ENCODE data around the gene DOC2B.
A peak's percentile ranks its signal among the peaks of the same experiment; 100 is the strongest.

DOC2B gene

DNA sequence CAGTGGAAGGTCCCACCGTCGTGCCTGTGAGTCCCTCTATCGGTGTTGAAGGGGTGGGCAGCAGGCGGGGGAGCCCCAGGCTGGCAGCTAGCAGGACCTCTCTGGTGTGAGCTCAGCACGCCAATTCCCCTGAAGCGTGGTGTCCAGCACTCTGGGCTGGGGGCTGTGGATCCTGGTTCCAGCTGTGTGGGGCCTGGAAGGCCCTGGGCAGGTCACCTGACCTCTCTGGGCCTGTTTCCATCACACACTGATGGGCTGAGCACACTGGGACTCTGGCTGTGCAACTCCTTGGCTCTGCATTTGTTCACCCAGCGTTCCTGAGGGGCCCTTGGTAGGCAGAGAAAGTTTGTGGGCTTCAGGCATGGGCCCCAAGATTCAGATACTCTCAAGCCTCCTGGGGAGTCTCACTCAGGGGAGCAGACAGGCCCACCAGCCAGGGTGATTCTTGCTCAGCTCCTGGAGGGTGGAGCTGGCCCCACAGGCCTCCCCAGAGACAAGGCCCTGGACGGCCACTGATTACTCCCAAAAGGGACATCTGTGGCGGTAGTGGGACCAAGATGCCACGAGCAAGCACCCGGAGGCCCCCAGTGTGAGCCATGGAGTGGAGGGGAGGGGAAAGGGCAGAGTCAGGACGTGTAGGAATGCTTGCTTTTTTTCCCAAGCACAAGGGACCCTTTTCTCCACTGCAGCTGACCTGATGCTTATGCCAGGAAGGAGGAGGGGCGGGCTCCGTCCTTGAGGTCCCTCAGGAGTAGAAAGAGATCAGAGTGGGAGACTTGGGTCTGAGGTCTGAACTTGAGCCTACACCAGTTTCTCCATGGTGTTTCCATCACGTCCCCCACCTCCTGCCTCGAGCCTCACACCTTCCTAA lies 35.5 kb downstream of the DOC2B start:
- Histone ChIP-seq H3K4me1 (no peaks in the 10 kb centered on the region), H3K27me3 (ENCODE audit: control insufficient read depth, insufficient read depth, low read length) (no peaks in the 10 kb centered on the region), H3K4me3 (ENCODE audit: low read depth, low read length) (no peak overlapping the region), H3K36me3 (ENCODE audit: control insufficient read depth, insufficient read depth, low read length) (no peaks in the 10 kb centered on the region), H2AFZ (no peak overlapping the region), H3K27ac (no peak overlapping the region), H3K79me2 (no peaks in the 10 kb centered on the region), H3K9me3 (ENCODE audit: control insufficient read depth, low read length) (no peaks in the 10 kb centered on the region), H3K4me2 (ENCODE audit: low read length) (no peak overlapping the region), H3K9ac (no peak overlapping the region)
- TF ChIP-seq, protein P1, sequence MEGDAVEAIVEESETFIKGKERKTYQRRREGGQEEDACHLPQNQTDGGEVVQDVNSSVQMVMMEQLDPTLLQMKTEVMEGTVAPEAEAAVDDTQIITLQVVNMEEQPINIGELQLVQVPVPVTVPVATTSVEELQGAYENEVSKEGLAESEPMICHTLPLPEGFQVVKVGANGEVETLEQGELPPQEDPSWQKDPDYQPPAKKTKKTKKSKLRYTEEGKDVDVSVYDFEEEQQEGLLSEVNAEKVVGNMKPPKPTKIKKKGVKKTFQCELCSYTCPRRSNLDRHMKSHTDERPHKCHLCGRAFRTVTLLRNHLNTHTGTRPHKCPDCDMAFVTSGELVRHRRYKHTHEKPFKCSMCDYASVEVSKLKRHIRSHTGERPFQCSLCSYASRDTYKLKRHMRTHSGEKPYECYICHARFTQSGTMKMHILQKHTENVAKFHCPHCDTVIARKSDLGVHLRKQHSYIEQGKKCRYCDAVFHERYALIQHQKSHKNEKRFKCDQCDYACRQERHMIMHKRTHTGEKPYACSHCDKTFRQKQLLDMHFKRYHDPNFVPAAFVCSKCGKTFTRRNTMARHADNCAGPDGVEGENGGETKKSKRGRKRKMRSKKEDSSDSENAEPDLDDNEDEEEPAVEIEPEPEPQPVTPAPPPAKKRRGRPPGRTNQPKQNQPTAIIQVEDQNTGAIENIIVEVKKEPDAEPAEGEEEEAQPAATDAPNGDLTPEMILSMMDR (IDR thresholded peaks at IDR 0.05) = no peak

DNA sequence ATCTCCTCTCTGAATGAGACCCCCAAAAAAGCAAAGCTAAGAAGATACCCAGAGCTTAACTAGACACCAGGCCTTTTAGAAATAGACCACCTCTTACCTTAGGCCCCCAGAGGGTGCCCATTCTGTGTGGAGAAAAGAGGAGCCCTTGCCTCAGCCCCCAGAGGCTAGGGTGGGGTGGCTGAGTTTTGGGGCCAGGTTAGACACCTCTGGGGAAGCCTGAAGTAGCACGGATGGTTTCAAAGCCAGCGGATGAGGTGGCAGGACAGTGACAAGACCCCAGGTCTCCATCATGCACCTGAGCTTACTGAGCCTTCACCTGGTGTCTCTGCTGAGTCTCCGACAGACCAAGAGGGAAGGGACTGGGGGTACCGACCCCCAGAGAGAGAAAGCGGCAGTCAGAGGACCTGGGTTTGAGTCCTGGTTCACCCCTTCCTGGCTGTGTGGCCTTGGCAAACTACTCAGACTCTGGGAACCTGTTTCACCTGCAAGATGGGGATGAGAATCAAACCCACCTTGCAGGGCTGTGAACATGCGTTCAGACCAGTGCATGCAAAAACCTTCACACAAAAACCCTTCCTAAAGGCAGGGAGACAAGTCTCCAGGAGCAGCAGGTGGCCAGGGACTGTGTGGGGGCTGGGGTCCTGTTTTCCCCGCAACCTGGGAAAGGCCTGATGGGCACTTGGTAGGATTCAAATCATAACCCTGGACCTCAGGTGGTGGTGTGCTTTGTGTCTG lies 36.3 kb downstream of the DOC2B start:
- Histone ChIP-seq H3K36me3 (ENCODE audit: control insufficient read depth, insufficient read depth, low read length) (no peaks in the 10 kb centered on the region), H3K27ac (no peak overlapping the region), H3K9me3 (ENCODE audit: control insufficient read depth, low read length) (no peaks in the 10 kb centered on the region), H3K9ac (no peak overlapping the region), H3K4me3 (ENCODE audit: low read depth, low read length) (no peak overlapping the region), H2AFZ (no peak overlapping the region), H3K79me2 (no peaks in the 10 kb centered on the region), H3K27me3 (ENCODE audit: control insufficient read depth, insufficient read depth, low read length) (no peaks in the 10 kb centered on the region), H3K4me2 (ENCODE audit: low read length) (no peak overlapping the region), H3K4me1 (no peaks in the 10 kb centered on the region)
- TF ChIP-seq, protein P1 (IDR thresholded peaks at IDR 0.05) = no peak

DNA sequence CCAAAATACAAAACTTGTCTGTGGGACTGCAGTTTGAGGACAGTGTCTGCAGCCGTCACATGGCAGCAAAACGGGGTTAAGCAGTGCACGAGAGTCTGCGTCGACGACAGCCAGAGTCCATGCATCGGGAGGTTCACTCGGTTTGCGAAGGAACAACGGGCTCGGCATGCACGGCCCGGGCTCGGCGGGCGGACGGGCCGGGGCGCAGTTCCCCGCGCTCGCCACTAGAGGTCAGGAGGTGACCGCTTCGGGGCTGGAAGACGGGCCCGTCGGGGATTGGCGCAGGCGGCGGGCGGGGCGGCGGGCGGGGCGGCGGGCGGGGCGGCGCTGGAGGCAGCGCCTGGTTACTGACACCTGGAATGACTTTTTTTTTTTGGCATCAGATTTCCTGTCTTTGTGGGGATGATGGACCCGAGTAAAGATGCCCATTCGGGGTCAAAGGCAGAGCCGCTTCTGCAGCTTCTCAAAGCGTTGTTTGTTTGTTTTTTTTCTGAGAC lies 37.6 kb downstream of the DOC2B start:
- no peaks in the 10 kb centered on the region for H3K27me3 ChIP-seq (ENCODE audit: control insufficient read depth, insufficient read depth, low read length)
- H3K9ac ChIP-seq = no peak overlapping the region
- no peak overlapping the region for H3K4me3 ChIP-seq (ENCODE audit: low read depth, low read length)
- H3K36me3 ChIP-seq (ENCODE audit: control insufficient read depth, insufficient read depth, low read length) = no peaks in the 10 kb centered on the region
- no peaks in the 10 kb centered on the region for H3K9me3 ChIP-seq (ENCODE audit: control insufficient read depth, low read length)
- H3K4me2 ChIP-seq (ENCODE audit: low read length) = no peak overlapping the region
- TF ChIP-seq, protein P1 (IDR thresholded peaks at IDR 0.05) = peak; percentile 95
- H3K4me1 ChIP-seq = no peaks in the 10 kb centered on the region
- H3K79me2 ChIP-seq = no peaks in the 10 kb centered on the region
- H3K27ac ChIP-seq = no peak overlapping the region
- peak overlapping the region; percentile 36 for H2AFZ ChIP-seq

DNA sequence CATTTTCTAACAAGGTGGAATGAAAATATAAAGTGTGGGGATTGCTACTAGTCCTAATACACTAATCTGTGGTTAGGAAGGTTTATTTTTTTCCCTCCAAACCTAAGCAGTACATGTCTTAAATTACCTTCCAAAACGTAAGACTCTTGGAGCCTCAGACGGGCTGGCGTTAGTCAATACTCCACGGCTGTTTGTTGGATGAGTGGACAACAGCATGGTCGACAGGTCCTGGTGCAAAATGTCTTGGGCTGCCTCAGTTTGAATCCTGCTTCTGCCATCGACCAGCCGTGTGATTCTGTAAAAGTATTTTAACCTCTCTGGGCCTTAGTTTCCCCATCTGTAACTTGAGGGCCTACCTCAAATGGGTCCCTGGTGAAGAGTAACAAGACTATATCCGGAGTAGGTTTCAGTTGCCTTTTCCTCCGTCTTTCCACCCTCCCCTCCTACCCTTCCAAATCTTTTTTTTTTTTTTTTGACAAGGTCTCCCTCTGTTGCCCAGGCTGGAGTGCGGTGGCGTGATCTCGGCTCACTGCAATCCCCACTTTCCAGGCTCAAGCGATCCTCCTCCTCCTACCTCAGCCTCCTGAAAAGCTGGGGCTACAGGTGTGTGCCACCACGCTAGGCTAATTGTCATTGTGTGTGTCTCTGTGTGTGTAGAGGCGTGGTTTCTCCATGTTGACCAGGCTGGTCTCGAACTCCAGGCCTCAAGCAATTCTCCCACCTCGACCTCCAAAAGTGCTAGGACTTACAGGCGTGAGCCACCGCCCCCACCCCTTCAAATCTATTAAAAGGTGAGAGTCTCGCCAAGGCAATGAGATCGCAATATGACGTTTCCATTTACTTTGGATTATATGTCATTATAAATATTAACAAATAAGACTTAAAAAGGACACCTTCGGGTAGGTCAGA lies 38.3 kb downstream of the DOC2B start:
- Histone ChIP-seq H2AFZ (no peak overlapping the region), H3K4me1 (no peaks in the 10 kb centered on the region), H3K27me3 (ENCODE audit: control insufficient read depth, insufficient read depth, low read length) (no peaks in the 10 kb centered on the region), H3K36me3 (ENCODE audit: control insufficient read depth, insufficient read depth, low read length) (no peaks in the 10 kb centered on the region), H3K9ac (no peak overlapping the region), H3K79me2 (no peaks in the 10 kb centered on the region), H3K27ac (no peak overlapping the region), H3K4me3 (ENCODE audit: low read depth, low read length) (no peak overlapping the region), H3K4me2 (ENCODE audit: low read length) (no peak overlapping the region), H3K9me3 (ENCODE audit: control insufficient read depth, low read length) (no peaks in the 10 kb centered on the region)
- TF ChIP-seq, protein P1 (IDR thresholded peaks at IDR 0.05) = no peak

Measured in parathyroid adenoma (tissue), 2 donors.